CD4-positive, alpha-beta T cell treated with Interleukin-12 subunit alpha and Interleukin-12 subunit beta, for 1 hour (primary cell): ENCODE measurements around the gene IRF3.
A peak's percentile ranks its signal among the peaks of the same experiment; 100 is the strongest.
"Not testable (repeated sequence)": the region's sequence is repeated elsewhere in the genome, so short reads cannot be mapped to it uniquely, and the experiment has no call there.

Experiments used
- DNase-seq: peaks from one replicate; pipeline ENCODE4 v3.0.0-alpha.2; 2020

The IRF3 gene

GRCh38 chr19:49645592-49645991 lies 20.1 kb downstream of the IRF3 start:
- no peak for DNase-seq

GRCh38 chr19:49643466-49643865 lies 22.2 kb downstream of the IRF3 start:
- DNase-seq = no peak

DNA sequence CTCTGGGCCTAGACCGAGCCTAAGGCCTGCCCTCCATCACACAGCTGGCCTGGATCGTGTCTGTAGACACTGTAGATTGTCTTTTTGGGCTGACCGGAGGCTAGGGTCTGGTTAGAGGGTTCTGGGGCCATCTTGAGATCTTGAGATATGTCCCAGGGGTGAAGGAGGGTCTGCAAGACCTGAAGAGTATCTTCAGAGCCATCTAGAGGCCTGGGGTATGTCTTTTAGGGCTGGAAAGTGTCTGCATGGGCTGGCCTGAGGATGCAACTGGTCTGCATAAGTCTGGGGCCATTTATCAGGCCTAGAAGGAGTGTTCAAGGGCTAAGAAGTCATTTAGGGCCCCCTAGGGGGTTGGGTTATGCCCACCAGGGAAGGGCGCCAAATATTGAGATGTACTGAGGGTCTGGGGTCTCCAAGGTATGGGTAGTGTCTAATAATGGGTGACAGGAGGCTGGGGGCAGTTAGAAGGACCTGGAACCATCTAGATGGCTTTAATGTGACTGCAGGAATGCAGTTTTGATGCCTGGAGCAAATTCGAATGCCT lies 23.1 kb downstream of the IRF3 start:
- DNase-seq = no peak

DNA sequence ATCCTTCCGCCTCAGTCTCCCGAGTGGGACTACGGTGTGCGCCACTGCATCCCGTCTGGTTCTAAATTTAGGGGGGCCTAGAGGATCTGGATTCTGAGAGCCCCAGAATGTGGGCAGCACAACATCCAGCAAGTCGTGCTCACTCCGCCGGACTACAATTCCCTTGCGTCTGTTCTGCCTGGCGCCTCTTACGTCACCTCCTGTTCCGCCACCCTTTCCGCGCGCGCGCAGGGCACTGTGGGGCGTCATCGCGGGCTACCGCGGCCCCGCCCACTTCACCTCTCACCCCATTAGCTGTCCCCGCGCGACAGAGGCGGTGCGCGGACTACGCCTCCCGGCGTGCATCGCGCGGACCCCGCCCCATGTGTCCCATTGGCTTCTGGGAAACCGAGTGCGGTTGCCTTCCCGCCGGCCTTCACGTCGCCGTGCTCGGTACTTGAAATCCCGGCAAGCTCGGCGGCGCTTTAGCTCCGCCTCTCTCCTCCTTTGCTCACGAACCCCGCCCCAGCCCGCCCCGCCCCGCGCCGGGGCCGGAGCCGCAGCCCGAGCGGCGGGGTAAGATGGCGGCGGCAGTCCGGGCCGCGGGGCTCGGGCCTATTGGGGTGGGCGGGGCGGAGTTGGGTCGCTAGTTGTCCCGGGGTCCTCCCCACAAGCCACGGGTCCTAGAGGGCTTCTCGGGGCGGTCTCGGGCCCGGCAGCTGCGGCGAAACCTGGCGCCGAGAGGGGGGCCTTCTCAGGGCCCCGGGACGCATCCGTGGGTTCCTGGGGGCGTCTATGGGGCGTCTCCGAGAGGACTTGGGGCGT lies 23.8 kb downstream of the IRF3 start, which contains the start of gene SCAF1:
Gene SCAF1, plus strand, starts transcription at position 522 of the 804 bp plus-strand sequence. CDS start 2,818 bp downstream, outside the sequence.
- DNase-seq = peak; percentile 100

GRCh38 chr19:49640113-49640898 lies 25.4 kb downstream of the IRF3 start, which contains the start of gene RRAS:
Gene RRAS (minus strand): TSS chr19:49640143. CDS start chr19:49640098, 45 bp downstream.
- peak; percentile 100 for DNase-seq

DNA sequence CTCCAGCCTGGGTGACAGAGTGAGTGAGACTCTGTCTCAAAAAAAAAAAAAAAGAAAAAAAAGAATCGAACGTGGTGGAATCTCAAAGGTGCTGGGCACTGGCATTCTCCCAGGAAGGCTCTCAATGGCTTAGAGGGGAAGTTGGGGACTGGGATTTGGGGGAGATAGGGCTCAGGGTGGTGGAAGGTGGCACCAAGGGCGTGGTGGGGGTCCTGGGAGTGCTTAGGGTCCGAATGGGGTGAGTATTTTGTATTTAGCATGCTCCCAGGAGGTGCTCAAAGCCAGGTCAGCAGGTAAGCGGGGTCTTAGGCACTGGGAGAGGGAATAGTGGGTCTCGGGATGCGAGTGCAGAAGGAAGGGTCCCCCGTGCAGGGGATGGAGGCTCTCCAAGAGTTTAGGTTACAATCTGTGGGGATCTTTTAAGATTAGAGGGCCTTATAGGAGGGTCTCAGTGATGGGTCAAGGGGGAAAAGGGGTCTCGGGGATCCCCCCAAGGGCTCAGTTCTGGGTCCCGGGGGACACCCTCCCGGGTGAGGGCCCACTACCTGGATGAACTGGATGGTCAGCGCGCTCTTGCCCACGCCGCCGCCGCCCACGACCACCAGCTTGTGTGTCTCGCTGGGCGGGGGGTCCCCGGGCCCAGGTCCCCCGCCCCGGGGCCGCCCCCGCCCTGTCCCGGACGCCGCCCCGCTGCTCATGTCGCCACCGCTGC lies 26.1 kb downstream of the IRF3 start:
- DNase-seq = no peak

- DNase-seq = no peak
Observed at GRCh38 chr19:49637821-49638738, 27.6 kb downstream of the IRF3 start.

DNA sequence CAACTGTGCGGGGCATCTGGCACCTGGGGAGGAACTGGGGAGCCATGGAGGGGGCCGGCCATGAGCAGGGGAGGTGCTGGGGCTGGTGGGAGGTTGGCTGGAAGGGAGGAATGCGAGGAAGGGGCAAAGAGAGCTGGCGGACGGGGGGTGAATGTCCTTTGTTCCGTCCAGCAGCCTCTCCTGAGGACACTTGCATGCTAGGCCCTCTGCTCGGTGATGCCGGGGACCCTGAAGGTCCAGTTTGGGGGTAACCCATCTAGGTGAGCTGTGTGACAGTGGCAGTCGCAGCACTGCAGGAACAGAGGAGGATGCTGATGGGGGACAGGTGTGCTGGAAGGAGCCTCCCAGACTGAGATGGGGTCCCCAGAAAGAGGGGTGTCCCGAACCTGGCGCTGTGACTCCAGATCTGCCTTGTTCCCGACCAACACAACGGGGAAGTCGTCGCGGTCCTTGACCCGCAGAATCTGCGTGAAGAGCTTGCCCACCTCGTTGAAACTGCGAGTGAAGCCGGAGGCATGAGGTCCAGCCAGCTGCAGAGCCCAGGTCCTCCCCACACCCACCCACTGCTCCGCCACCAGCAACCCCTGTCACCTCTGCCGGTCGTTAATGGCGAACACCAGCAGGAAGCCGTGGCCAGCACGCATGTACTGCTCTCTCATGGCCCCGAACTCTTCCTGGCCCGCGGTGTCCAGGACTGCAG lies 29.3 kb downstream of the IRF3 start:
- DNase-seq = no peak

DNA sequence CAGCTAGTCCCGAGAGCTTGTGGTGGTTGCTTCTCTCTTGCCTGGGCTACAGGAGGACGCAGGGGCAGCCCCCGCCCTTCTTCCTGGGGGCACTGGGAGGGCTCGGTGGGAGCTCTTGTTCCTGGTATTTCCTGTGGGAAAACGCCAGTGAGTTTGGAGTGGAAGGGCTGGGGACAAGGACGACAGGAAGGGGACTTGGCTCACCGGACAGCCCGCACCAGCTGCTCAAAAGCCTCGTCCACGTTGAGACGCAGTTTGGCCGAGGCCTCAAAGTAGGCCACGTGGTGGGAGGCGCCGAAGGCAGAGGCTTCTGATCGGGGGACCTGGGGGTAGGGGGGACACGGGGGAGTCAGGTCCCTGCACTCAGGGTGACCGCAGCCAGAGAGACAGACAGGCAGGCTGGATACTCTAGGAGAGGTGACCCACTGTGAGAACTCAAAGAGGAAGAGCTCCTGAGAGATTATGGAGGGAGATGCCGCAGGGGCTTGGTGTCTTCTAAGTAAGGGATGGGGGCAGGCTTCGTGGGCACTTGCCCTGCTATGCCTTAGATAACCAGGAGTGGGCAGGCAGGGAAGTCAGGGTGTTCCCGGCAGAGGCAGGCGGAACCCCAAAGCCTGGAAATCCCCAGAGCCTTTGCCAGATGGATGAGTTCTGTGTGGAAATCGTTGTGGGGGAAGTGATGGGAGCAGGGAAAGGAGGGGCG lies 30.0 kb downstream of the IRF3 start:
- no peak for DNase-seq

- not testable (repeated sequence) for DNase-seq
Observed at GRCh38 chr19:49633273-49633672, 32.4 kb downstream of the IRF3 start.

DNA sequence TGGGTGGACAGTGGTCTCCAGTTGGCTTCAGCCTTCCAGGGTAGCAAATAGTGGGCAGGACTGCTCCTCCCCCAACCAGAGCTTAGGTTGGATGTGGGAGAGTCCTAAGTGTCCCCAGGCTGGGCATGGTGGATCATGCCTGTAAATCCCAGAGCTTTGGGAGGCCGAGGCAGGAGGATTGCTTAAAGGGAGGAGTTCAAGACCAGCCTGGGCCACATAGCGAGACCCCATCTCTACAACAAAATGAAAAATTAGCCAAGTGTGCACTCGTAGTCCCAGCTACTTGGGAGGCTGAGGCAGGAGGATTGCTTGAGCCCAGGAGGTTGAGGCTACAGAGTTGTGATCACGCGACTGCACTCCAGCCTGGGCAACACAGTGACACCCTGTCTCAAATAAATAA lies 33.1 kb downstream of the IRF3 start:
- DNase-seq = no peak

GRCh38 chr19:49631610-49632192 lies 34.0 kb downstream of the IRF3 start:
- no peak for DNase-seq

DNA sequence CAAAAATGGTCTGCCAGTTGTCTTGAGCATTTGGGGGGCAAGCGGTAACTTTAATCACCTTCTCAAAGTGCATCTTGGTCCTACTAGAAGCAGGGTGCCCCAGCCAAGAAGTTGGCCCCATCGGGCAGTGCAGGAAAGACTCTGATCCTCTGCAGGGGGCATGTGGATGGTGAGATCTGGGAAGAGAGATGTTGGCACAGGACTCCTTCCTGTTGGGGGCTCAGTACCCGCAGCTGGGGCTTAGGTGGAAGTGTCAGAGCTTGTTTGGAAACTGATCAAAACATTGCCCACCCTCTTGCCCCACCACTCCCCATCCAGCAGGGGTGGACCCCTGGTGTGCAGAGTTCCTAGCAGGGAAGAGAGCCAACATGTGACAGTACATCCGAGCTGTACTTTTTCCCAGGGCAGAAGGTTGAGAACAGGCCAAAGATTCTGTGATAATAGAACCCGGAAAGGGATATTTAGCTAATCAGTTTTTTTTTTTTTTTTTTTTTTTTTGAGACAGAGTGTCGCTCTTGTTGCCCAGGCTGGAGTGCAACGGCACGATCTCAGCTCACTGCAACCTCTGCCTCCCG lies 34.6 kb downstream of the IRF3 start:
- DNase-seq = no peak

DNA sequence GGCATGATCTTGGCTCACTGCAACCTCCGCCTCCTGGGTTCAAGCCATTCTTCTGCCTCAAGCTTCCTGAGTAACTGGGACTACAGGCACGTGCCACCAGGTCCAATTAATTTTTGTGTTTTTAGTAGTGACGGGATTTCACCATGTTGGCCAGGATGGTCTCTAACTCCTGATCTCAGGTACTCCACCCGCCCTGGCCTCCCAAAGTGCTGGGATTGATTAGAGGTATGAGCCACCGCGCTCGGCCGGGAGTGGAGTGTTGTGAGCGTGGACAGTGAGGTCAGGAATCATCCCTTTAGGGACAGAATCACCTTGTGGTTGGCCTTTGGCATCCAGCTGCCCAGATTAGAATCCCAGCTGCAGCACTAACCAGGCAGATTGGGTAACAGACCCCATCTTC lies 36.0 kb downstream of the IRF3 start:
- no peak for DNase-seq

DNA sequence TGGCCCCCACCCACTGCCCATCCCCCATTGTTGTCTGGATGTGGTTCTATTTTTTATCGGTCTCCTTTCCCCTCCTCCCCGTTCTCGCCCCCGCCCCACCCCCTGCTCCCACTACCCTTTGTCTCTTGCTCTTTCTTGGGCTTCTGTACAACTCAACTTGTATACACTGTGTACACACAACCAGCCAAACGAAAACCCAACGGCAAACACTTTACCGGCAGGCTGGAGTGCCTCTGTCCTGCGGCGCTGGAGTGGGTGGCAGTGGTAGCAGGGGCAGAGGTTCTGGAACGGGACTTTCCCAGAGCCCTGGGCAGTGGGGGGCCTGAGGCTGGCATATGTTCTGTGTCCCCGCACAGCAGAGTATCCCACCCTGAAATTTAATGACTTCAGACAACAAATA lies 39.4 kb downstream of the IRF3 start:
- DNase-seq = no peak

GRCh38 chr19:49624967-49625910 lies 40.4 kb downstream of the IRF3 start:
- no peak for DNase-seq

- DNase-seq = not testable (repeated sequence)
Observed at GRCh38 chr19:49617860-49618259, 47.8 kb downstream of the IRF3 start.

DNA sequence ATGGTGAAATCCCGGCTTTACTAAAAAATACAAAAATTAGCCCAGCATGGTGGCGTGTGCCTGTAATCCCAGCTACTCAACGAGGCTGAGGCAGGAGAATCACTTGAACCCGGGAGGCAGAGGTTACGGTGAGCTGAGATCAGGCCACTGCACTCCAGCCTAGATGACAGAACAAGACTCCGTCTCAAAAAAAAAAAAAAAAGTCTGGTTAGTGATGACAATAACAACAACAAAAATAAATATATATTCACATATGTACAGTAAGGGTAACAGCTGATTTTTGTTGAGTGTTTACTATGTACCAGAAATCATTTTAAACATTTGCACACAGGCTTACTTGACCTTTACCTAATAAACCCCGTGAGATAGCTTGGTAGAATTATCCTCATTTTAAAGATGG lies 48.7 kb downstream of the IRF3 start:
- no peak for DNase-seq

GRCh38 chr19:49616532-49616931 lies 49.1 kb downstream of the IRF3 start:
- no peak for DNase-seq
